Breast epithelium (tissue), 4 donors: Measurements from ENCODE around the gene DLX2. TPM values are rescaled to one million over a fixed set of nuclear protein-coding genes. Genes with fewer than 3 reads are reported as not detected.

Experiments used
- DNase-seq, 2 donors: peaks; one replicate each; pipeline ENCODE4 v3.0.0-alpha.2; 2019; ENCODE audit warnings: low spot score in 2 of 2
- H3K27ac ChIP-seq, 2 donors: fragments of 200-600 bp; sonication (generic) in 1 of 2; one replicate each; pipeline ENCODE4 v1.5.1; 2016 to 2019; ENCODE audit warnings: mild to moderate bottlenecking in 1 of 2
- H3K27me3 ChIP-seq, 2 donors: fragments of 200-600 bp; sonication (generic) in 1 of 2; one replicate each; pipeline versions ENCODE4 v1.5.1 to v1.6.0; 2017 to 2019; ENCODE audit warnings: control low read depth in 1 of 2, mild to moderate bottlenecking in 1 of 2
- H3K36me3 ChIP-seq: fragments of 200-600 bp; one replicate; pipeline ENCODE4 v1.5.1; 2019
- H3K4me1 ChIP-seq, 2 donors: fragments of 200-600 bp; sonication (generic); one replicate each; pipeline ENCODE4 v1.5.1; 2016 to 2019; ENCODE audit warnings: control low read depth in 1 of 2
- H3K4me3 ChIP-seq, 3 donors: fragments of 200-600 bp; sonication (generic); 1 replicate in 2 of 3; 2 replicates in 1 of 3; pipeline ENCODE4 v1.5.1; 2016 to 2019; ENCODE audit warnings: mild to moderate bottlenecking in 3 of 3, moderate library complexity in 2 of 3
- H3K9me3 ChIP-seq, 2 donors: fragments of 200-600 bp; sonication (generic) in 1 of 2; one replicate each; pipeline ENCODE4 v1.5.1; 2016 to 2019; ENCODE audit warnings: control low read depth in 1 of 2
- CTCF ChIP-seq, 3 donors: fragments of 450-650 bp; IDR thresholded peaks; one replicate each; pipeline ENCODE4 v1.5.1; 2016 to 2017; ENCODE audit warnings: antibody characterized with exemption in 3 of 3, mild to moderate bottlenecking in 3 of 3, moderate library complexity in 3 of 3
- POLR2A ChIP-seq: fragments of 450-650 bp; IDR thresholded peaks from one replicate; pipeline ENCODE4 v1.6.1; 2016; ENCODE audit warnings: antibody characterized with exemption, mild to moderate bottlenecking, moderate library complexity
- POLR2AphosphoS5 ChIP-seq, 3 donors: sonication (generic); formaldehyde crosslinking; IDR thresholded peaks; one replicate each; pipeline ENCODE4 v1.6.1; 2017; ENCODE audit warnings: antibody characterized with exemption in 3 of 3
- intact Hi-C: fragments of 100-400 bp; cut with DNase I; formaldehyde crosslinking; loops from one replicate; pipeline ENCODE4 v1.15.1; 2023; ENCODE audit warnings: low total_unique reads
- total RNA-seq, 3 donors: library from RNA; depleted of rRNA; stranded (reverse); fragments of >200 nt; gene quantifications; one replicate each; pipeline ENCODE4 v1.1.0, GENCODE V29; 2016

DLX2 gene
- total RNA-seq, 3 donors from 2014 or later, result 0.44 TPM; not detected in 2

- Histone ChIP-seq H3K4me3 (peak overlapping the region in 2 of 3 donors; percentile 38 to 69), H3K27me3 (peaks cover 24 to 100% of the 10 kb centered on the region in 2 donors), H3K27ac (no peak overlapping the region), H3K36me3 (no peaks in the 10 kb centered on the region), H3K9me3 (no peaks in the 10 kb centered on the region), H3K4me1 (peaks cover 23 to 36% of the 10 kb centered on the region in 2 donors)
- TF ChIP-seq POLR2A (no peak), POLR2AphosphoS5 (IDR thresholded peaks at IDR 0.05) (no peak), CTCF (IDR thresholded peaks at IDR 0.05) (no peak)
- intact Hi-C loops, result no loop called here
- DNase-seq, result no peak
These were observed 6.6 kb downstream of the DLX2 start for GRCh38 chr2:172095905-172096625.

GRCh38 chr2:172095146-172095904, 7.4 kb downstream of the DLX2 start:
- intact Hi-C loops, result no loop called here
- peaks cover 25 to 100% of the 10 kb centered on the region in 2 donors for H3K27me3 ChIP-seq
- H3K4me1 ChIP-seq, result peaks cover 23 to 36% of the 10 kb centered on the region in 2 donors
- DNase-seq, result peak in 1 of 2 donors; percentile 71
- no peaks in the 10 kb centered on the region for H3K9me3 ChIP-seq
- H3K36me3 ChIP-seq, result no peaks in the 10 kb centered on the region
- peak overlapping the region; percentile 28 to 69 (median 38) for H3K4me3 ChIP-seq
- TF ChIP-seq CTCF (IDR thresholded peaks at IDR 0.05), result no peak
- peak in 2 of 3 donors; percentile 16 to 48 for TF ChIP-seq POLR2AphosphoS5 (IDR thresholded peaks at IDR 0.05)
- no peak overlapping the region for H3K27ac ChIP-seq

- Histone ChIP-seq H3K36me3 (no peaks in the 10 kb centered on the region), H3K27me3 (peaks cover 19 to 100% of the 10 kb centered on the region in 2 donors), H3K4me1 (peaks cover 23 to 35% of the 10 kb centered on the region in 2 donors), H3K9me3 (no peaks in the 10 kb centered on the region), H3K27ac (no peak overlapping the region), H3K4me3 (peak overlapping the region; percentile 28 to 69 (median 38))
- no peak for TF ChIP-seq POLR2AphosphoS5 (IDR thresholded peaks at IDR 0.05)
- TF ChIP-seq POLR2A, result no peak
- TF ChIP-seq CTCF (IDR thresholded peaks at IDR 0.05), result no peak
- intact Hi-C loops, result no loop called here
- DNase-seq, result no peak
These were observed 8.2 kb downstream of the DLX2 start for GRCh38 chr2:172094294-172095145.

GRCh38 chr2:172093416-172094293, 9.0 kb downstream of the DLX2 start:
- Histone ChIP-seq H3K27ac (no peak overlapping the region), H3K9me3 (no peaks in the 10 kb centered on the region), H3K27me3 (peaks cover 19 to 100% of the 10 kb centered on the region in 2 donors), H3K4me1 (peaks cover 19 to 29% of the 10 kb centered on the region in 2 donors), H3K4me3 (no peak overlapping the region), H3K36me3 (no peaks in the 10 kb centered on the region)
- DNase-seq, result no peak
- intact Hi-C loops, result no loop called here
- TF ChIP-seq POLR2A (no peak), CTCF (IDR thresholded peaks at IDR 0.05) (no peak), POLR2AphosphoS5 (IDR thresholded peaks at IDR 0.05) (no peak)
